Right lobe of liver (tissue), 4 donors: ENCODE data around the gene NOA1.

ENCODE experiments used
- POLR2A ChIP-seq: fragments of 450-650 bp; IDR thresholded peaks from one replicate; pipeline ENCODE4 v1.6.1; 2017; ENCODE audit warnings: antibody characterized with exemption, mild to moderate bottlenecking
- TF ChIP-seq, protein P1 (sequence below), 4 donors: fragments of 200-600 bp in 3 of 4; fragments of 450-650 bp in 1 of 4; IDR thresholded peaks; one replicate each; pipeline versions ENCODE4 v1.5.1 to v1.8.0; 2016 to 2022; ENCODE audit warnings: antibody characterized with exemption in 4 of 4, mild to moderate bottlenecking in 2 of 4
- donor health status: DM: no; HTN: no; CAD: no.
- donor health status: DM: no; HTN: no; CAD: no.
- donor health status: DM: no; HTN: yes; CAD: no.

DNA sequence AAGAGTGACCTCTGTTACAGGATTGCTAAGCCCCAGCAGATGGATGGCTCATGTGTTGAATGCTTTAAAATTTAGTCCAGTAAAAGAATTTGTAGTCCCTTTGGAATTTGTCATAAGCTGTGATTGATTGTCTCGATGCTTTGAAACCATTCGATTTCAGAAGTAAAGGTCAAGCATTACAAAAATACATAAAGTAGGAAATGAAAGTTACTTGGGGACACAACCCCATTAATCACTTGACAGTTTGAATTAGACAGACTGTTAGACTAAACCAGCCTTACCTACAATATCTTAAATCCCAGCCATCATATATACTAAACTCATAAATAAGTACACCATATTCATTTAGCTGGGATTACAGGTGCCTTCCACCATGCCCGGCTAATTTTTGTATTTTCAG, 63.1 kb downstream of the NOA1 start:
- TF ChIP-seq, protein P1, sequence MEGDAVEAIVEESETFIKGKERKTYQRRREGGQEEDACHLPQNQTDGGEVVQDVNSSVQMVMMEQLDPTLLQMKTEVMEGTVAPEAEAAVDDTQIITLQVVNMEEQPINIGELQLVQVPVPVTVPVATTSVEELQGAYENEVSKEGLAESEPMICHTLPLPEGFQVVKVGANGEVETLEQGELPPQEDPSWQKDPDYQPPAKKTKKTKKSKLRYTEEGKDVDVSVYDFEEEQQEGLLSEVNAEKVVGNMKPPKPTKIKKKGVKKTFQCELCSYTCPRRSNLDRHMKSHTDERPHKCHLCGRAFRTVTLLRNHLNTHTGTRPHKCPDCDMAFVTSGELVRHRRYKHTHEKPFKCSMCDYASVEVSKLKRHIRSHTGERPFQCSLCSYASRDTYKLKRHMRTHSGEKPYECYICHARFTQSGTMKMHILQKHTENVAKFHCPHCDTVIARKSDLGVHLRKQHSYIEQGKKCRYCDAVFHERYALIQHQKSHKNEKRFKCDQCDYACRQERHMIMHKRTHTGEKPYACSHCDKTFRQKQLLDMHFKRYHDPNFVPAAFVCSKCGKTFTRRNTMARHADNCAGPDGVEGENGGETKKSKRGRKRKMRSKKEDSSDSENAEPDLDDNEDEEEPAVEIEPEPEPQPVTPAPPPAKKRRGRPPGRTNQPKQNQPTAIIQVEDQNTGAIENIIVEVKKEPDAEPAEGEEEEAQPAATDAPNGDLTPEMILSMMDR (IDR thresholded peaks at IDR 0.05): no peak
- no peak for TF ChIP-seq POLR2A
